KOPT-K1 (cell line): Measurements from ENCODE around the gene SERGEF.
"Not testable (repeated sequence)": the region's sequence is repeated elsewhere in the genome, so short reads cannot be mapped to it uniquely, and the experiment has no call there.

Experiments used
- H3K27ac ChIP-seq: fragments of 200-600 bp; sonication (generic); 2 replicates; pipeline ENCODE4 v1.5.1; 2016; ENCODE audit warnings: antibody characterized with exemption, mild to moderate bottlenecking, low read depth, low read length; ENCODE audit not compliant: poor library complexity, severe bottlenecking
- H3K36me3 ChIP-seq: fragments of 200-600 bp; sonication (generic); 2 replicates; pipeline ENCODE4 v1.5.1; 2017; ENCODE audit warnings: antibody characterized with exemption, mild to moderate bottlenecking, low read length, moderate library complexity; ENCODE audit not compliant: insufficient read depth
- H3K9me3 ChIP-seq: fragments of 200-600 bp; sonication (generic); 2 replicates; pipeline ENCODE4 v1.5.1; 2017; ENCODE audit warnings: antibody characterized with exemption, low read length, mild to moderate bottlenecking; ENCODE audit not compliant: insufficient read depth, poor library complexity, severe bottlenecking

SERGEF gene

DNA sequence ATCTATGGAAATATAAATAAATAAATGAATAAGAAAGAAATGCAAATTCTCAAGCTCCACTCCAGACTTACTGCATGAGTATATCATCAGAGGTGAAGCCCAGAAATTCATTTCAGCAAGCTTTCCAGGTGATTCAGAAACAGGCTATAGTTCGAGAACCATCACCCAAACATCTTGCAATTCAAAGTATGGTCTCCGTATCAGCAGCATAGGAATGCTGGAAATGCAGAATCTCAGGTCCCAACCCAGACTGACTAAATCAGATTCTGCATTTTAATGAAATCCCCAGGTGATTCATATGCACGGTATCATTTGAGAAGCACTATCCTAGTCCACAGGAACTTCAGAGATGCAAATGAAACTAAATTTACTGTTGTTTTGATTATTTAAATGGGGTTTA lies 95.3 kb downstream of the SERGEF start:
- H3K27ac ChIP-seq: no peak overlapping the region
- H3K36me3 ChIP-seq: peaks cover 13% of the 10 kb centered on the region; the same call in 1 of the 2 replicates
- H3K9me3 ChIP-seq: no peaks in the 10 kb centered on the region

GRCh38 chr11:17915500-17916143 lies 97.2 kb downstream of the SERGEF start:
- Histone ChIP-seq H3K36me3 (peaks cover 13% of the 10 kb centered on the region; the same call in 1 of the 2 replicates), H3K9me3 (no peaks in the 10 kb centered on the region), H3K27ac (no peak overlapping the region)

- H3K36me3 ChIP-seq: peaks cover 13% of the 10 kb centered on the region; the same call in 1 of the 2 replicates
- H3K9me3 ChIP-seq: no peaks in the 10 kb centered on the region
- no peak overlapping the region for H3K27ac ChIP-seq
Observed at GRCh38 chr11:17914957-17915356, 97.9 kb downstream of the SERGEF start.

DNA sequence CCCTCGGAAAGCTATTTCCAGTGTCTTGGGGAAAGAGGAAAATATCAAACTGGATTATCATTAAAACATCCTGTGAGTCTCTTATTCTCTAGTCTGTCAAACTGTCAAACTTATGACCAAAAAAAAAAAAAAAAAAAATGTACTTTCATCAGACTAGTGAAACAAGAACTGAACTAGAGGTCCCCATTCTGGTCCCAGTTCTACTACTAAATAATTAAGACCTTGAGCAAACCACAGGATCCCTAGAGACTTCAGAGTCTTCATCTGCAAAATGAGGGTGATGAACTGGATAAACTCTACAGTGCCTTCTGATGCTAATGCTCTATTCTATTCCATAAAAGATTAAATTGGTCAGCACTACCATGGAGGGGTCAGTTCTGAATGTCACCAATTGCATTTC lies 105.8 kb downstream of the SERGEF start:
- Histone ChIP-seq H3K9me3 (no peaks in the 10 kb centered on the region), H3K27ac (no peak overlapping the region), H3K36me3 (no peaks in the 10 kb centered on the region)

- no peak overlapping the region for H3K27ac ChIP-seq
- H3K9me3 ChIP-seq: no peaks in the 10 kb centered on the region
- no peaks in the 10 kb centered on the region for H3K36me3 ChIP-seq
Observed at GRCh38 chr11:17906436-17906835, 106.4 kb downstream of the SERGEF start.

DNA sequence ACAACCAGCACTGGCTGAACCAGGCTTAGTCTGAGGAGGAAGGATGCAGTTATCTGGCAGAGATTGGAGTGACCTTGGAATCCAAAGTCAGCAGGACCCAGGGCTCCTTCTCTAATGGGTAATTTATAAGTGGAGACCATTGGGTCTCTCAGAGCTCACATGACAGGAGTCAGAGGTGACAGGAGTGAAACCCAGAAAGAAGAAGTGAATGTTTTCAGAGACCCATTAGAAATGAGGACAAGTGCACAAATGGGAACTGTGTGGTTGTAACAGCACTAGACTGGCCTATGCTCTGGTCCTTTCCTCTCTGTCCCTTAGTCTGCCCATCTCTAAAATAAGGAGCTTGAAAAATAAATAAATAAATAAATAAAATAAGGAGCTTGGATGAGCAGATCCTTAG lies 107.4 kb downstream of the SERGEF start:
- Histone ChIP-seq H3K27ac (no peak overlapping the region), H3K36me3 (no peaks in the 10 kb centered on the region)

DNA sequence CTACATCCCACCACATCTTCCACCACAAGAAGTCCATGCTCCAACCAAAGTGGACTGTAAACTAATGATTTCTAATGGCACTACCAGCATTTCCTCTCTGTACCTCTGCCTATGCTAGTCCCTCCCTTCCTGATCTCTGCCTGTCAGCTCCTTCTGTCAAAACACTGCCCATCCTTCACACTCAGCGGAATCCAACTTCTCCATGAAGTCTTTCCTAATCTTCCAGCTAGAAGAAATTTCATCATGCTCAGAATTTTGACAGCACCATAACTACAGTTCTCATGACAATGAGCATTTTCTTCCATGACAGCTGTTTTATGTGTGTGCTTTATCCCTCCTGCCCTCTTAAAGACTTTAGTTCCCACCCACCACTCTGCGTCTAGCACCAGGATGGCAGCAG lies 111.4 kb downstream of the SERGEF start:
- no peaks in the 10 kb centered on the region for H3K9me3 ChIP-seq
- no peaks in the 10 kb centered on the region for H3K36me3 ChIP-seq
- H3K27ac ChIP-seq: no peak overlapping the region

More for the DNA sequence above, 107.4 kb downstream of the SERGEF start:
- no peaks in the 10 kb centered on the region for H3K9me3 ChIP-seq

DNA sequence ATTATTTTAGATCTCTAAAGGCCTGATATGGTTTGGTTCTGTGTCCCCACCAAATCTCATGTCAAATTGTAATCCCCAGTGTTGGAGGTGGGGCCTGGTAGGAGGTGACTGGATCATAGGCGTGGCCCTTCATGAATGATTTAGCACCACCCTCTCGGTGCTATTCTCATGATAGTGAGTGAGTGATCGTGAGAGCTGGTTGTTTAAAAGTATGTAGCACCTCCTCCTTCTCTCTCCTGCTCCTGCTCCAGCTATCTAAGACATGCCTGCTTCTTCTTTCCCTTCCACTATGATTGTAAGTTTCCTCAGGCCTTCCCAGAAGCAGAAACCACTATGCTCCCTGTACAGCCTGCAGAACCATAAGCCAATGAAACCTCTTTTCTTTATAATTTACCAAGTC lies 114.1 kb downstream of the SERGEF start:
- Histone ChIP-seq H3K9me3 (no peaks in the 10 kb centered on the region), H3K27ac (no peak overlapping the region), H3K36me3 (no peaks in the 10 kb centered on the region)

DNA sequence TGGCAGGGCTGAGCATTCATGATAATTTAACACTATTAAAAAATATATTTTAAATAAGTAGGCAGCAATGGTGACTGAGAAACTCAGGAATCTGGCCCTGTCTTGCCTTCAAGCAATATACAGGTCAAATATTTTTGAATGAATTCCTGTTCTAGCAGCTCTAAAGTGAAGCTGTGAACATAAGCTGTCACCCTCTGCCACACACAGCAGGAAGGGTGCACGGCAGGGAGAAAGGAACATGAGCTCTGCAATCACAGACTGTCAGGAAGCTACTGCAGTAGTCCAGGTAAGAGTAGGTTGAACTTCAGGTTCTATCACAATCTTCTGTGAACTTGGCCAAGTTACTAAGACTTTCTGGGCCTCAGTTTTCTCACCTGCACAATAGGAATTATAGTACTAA lies 114.8 kb downstream of the SERGEF start:
- no peak overlapping the region for H3K27ac ChIP-seq
- H3K36me3 ChIP-seq: no peaks in the 10 kb centered on the region
- H3K9me3 ChIP-seq: no peaks in the 10 kb centered on the region

GRCh38 chr11:17897495-17897894 lies 115.4 kb downstream of the SERGEF start:
- H3K27ac ChIP-seq: no peak overlapping the region
- H3K36me3 ChIP-seq: no peaks in the 10 kb centered on the region
- no peaks in the 10 kb centered on the region for H3K9me3 ChIP-seq

- H3K27ac ChIP-seq, H3K36me3 ChIP-seq, H3K9me3 ChIP-seq: not testable (repeated sequence)
Observed at GRCh38 chr11:17896496-17897151, 116.2 kb downstream of the SERGEF start.

- Histone ChIP-seq H3K36me3 (no peaks in the 10 kb centered on the region), H3K27ac (no peak overlapping the region), H3K9me3 (no peaks in the 10 kb centered on the region)
Observed at GRCh38 chr11:17894929-17895658, 117.8 kb downstream of the SERGEF start.

DNA sequence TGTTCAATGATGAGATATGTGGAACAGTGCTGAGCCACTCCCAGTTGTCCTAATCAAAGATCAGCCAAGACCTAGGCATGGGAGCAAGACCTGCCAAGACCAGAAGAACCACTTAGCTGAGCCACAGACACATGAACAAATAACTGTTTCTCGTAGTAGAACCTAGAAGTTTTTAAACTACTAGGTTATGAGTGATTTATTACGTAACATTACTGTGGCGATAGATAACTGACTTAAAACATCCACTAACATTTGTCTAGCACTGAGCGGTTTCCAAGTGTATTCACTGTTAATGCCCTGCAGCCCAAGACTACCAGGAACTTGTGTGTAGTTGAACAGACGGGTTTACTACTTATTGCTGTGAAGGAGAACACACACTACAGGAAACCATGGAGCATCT lies 120.4 kb downstream of the SERGEF start:
- Histone ChIP-seq H3K9me3 (no peaks in the 10 kb centered on the region), H3K27ac (no peak overlapping the region), H3K36me3 (no peaks in the 10 kb centered on the region)

GRCh38 chr11:17890325-17890724 lies 122.5 kb downstream of the SERGEF start:
- H3K27ac ChIP-seq: no peak overlapping the region
- no peaks in the 10 kb centered on the region for H3K9me3 ChIP-seq
- no peaks in the 10 kb centered on the region for H3K36me3 ChIP-seq

- H3K36me3 ChIP-seq: no peaks in the 10 kb centered on the region
- no peak overlapping the region for H3K27ac ChIP-seq
- H3K9me3 ChIP-seq: no peaks in the 10 kb centered on the region
Observed at GRCh38 chr11:17887779-17888178, 125.1 kb downstream of the SERGEF start.
